Brain microvascular endothelial cell (primary cell): ENCODE results near the gene TNNC1.

Experiments
- DNase-seq: peaks from one replicate; pipeline ENCODE4 v3.0.0-alpha.2; 2020
- H3K27ac ChIP-seq: fragments of 250-450 bp; sonication (Bioruptor Pico); 2 replicates; pipeline ENCODE4 v1.5.1; 2020; ENCODE audit warnings: mild to moderate bottlenecking, moderate library complexity
- H3K27me3 ChIP-seq: fragments of 250-450 bp; sonication (Bioruptor Pico); replicated peaks from 2 replicates; pipeline ENCODE4 v1.5.1; 2020; ENCODE audit warnings: mild to moderate bottlenecking
- H3K36me3 ChIP-seq: fragments of 250-450 bp; sonication (Bioruptor Pico); replicated peaks from 2 replicates; pipeline ENCODE4 v1.5.1; 2020; ENCODE audit warnings: mild to moderate bottlenecking
- H3K4me3 ChIP-seq: 2 replicates; pipeline ENCODE4 v1.5.1; 2011; ENCODE audit warnings: low read depth, mild to moderate bottlenecking, control low read depth, low read length, moderate library complexity
- in situ Hi-C: cut with HindIII; loops from 2 replicates; pipeline ENCODE4 v1.10.0; 2017; ENCODE audit warnings: low sequenced_read_pairs, low pct_ligation_motif_present
- TF ChIP-seq, protein P1 (sequence below): IDR thresholded peaks from 2 replicates; pipeline ENCODE4 v1.5.1; 2011; ENCODE audit warnings: low read depth, mild to moderate bottlenecking, moderate library complexity, low read length, control low read depth, inconsistent platforms; ENCODE audit errors: missing control alignments

Gene TNNC1

DNA sequence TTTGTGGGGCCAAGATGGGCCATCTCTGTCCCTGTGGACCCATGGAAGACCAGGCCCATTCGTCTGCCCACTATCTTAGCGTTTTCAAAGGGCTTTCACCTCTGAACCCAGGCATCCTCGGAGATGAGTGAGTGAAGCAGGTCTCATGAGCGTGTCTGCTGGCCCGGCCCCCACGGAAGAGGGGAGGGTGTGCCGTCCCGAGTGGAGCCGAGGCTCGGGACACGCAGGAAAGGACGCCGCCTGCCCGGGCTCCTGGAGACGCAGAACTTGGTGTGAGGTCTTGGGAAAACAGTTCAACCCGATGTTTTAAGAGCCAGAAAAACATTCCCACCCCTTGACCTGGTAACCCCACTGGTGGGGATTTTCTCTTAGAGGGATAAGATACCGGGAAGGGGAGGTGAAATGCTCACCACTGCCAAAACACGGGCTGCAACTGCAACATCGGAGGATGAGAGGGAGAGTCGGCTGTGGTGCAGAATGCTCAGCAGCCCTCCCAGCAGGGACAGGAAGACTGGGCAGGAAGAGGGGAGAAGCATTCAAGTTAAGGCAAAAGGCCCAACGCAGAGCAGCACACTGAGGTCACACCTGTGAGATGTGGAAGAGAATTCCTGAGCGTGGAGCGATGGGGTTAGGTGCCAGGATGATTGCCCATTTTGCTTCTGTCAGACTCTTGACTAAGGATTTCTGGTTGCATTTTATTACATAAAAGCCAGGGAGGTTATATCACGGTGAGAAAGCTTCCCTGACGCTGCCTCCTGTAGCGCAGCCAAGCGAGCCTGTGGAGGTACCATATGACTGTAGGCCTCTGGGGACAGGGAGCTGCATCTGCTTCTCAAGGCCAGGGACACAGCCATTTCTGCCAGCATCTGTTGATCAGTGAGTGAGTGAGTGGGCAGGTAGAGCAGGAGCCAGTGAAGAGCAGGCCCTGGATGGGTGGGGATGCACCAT lies 27.2 kb upstream of the TNNC1 start:
- TF ChIP-seq, protein P1, sequence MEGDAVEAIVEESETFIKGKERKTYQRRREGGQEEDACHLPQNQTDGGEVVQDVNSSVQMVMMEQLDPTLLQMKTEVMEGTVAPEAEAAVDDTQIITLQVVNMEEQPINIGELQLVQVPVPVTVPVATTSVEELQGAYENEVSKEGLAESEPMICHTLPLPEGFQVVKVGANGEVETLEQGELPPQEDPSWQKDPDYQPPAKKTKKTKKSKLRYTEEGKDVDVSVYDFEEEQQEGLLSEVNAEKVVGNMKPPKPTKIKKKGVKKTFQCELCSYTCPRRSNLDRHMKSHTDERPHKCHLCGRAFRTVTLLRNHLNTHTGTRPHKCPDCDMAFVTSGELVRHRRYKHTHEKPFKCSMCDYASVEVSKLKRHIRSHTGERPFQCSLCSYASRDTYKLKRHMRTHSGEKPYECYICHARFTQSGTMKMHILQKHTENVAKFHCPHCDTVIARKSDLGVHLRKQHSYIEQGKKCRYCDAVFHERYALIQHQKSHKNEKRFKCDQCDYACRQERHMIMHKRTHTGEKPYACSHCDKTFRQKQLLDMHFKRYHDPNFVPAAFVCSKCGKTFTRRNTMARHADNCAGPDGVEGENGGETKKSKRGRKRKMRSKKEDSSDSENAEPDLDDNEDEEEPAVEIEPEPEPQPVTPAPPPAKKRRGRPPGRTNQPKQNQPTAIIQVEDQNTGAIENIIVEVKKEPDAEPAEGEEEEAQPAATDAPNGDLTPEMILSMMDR = no peak
- no peak for DNase-seq
- no peak overlapping the region for H3K4me3 ChIP-seq
- no peak overlapping the region for H3K27ac ChIP-seq
- no peaks in the 10 kb centered on the region for H3K27me3 ChIP-seq
- H3K36me3 ChIP-seq = peaks cover 65% of the 10 kb centered on the region
- in situ Hi-C loops = no loop called here

DNA sequence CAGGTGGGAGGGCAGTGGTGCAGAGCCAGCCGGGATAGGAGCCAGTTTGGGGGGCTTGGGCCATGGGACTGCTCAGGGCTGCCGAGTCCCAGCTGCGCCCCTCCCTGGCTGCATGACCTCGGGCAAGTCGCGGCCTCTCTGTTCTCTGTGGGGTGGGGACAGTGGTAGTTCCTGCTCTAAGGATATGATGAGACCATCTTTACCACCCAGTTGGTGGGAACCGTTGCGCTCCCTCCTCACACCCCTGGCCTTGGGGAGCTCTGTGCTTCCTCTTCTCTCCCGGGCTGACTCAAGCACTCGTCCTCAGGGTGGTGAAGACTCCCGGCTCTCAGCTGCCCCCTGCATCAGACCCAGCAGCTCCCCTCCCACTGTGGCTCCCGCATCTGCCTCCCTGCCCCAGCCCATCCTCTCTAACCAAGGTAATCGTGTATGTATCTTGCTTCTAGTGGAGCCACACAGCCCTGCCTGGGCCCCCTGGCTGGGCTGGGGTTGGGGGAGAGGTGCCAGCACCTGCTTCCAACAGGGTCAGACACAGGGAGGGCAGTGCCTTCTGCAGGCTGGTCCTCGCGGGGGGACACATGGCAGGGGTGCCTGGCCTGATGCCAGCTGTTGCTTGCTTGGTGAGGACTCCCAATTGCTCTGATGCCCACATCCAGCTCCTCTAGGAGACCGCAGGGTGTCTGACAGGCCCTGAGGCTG lies 26.2 kb upstream of the TNNC1 start:
- no peaks in the 10 kb centered on the region for H3K27me3 ChIP-seq
- peaks cover 64% of the 10 kb centered on the region for H3K36me3 ChIP-seq
- no peak overlapping the region for H3K4me3 ChIP-seq
- no peak for DNase-seq
- in situ Hi-C loops = no loop called here
- TF ChIP-seq, protein P1 = no peak
- H3K27ac ChIP-seq = no peak overlapping the region

DNA sequence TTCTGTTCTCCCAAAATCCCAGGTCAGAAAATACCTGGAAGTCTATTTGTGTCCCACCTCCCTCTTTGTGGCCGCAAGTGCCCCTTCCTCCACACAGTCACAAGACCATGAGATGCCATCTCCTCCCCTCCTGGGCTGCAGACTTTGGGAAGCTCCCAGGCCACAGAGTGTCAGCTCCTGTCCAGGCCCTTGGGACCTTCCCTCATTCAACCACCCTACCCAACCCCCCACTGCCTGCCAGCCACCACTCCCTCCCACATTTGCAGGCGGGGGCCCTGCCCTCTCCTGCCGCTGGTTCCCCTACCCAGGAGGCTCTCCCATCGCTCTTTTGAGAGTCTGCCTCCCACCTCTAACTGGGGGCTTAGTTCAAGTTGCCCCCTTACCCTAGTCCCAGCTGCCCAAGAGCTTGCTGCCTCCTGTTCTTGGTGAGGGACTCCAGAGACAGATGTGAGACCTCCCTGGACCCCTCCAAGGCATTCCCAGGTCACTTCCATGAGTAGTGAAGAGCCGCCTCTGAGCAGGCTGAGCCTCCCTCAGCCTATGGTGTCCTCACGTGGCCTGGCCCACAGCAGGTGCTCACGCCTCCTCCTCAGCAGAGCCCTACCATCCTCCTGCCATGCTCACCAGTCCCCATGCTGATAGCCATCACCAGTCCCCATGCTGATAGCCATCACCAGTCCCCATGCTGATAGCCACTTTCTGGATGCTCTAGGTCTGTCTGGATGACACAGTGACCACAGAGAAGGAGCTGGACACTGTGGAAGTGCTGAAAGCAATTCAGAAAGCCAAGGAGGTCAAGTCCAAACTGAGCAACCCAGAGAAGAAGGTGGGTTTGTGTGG lies 25.4 kb upstream of the TNNC1 start:
- no peaks in the 10 kb centered on the region for H3K27me3 ChIP-seq
- TF ChIP-seq, protein P1 = no peak
- no peak overlapping the region for H3K27ac ChIP-seq
- H3K4me3 ChIP-seq = no peak overlapping the region
- in situ Hi-C loops = no loop called here
- DNase-seq = no peak
- H3K36me3 ChIP-seq = peaks cover 64% of the 10 kb centered on the region

DNA sequence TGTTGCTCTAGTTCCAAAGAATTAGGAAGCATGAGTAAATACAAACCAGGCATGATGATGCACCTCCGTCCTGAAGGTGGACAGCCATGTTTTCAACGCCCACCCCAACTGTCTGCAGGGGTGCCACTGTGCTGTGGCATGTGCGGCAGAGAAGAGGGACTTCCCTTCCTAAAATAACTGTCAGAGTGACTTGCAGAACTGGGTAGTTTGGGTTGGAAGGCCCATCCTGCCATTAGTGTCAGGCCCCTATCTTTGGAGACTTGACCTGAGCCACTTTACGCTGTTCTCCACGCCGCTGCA lies 23.9 kb upstream of the TNNC1 start:
- in situ Hi-C loops = no loop called here
- TF ChIP-seq, protein P1 = no peak
- Histone ChIP-seq H3K36me3 (peaks cover 78% of the 10 kb centered on the region), H3K27ac (no peak overlapping the region), H3K27me3 (no peaks in the 10 kb centered on the region), H3K4me3 (no peak overlapping the region)
- DNase-seq = no peak

DNA sequence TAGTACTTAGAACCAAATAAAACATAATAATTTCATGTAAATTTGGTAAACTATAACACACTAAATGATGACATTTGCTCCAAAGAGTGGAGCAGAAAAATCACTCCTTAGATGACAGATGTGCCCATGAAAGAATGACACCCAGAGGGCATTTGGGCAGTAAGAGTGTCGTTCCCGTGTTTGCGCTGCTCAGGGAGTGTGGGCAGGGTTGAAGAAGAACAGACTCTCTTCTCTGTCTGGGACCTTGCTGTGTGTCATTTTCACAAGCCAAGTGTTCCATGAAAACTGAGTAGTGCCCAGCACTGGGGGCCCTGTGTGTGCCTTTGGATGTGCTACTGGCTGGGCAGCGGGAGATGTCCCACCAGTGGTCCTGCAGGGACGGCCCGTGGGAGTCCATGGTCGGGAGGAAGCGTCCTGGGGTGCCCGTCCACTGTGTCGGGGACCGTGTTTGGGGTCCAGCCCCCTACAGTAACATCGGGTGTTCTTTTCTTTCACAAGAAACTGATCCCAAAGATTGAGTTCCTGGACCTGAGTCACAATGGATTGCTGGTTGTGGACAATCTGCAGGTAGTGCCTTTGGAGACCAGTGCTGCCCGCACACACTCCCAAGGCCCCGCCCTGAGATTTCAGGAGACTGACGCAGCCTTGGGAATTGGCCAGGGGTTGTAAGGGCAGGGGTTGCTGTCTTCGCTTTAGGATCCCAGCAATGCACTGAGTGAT lies 23.4 kb upstream of the TNNC1 start:
- H3K27ac ChIP-seq = no peak overlapping the region
- in situ Hi-C loops = no loop called here

More for the DNA sequence above, 23.4 kb upstream of the TNNC1 start:
- TF ChIP-seq, protein P1 = no peak
- no peaks in the 10 kb centered on the region for H3K27me3 ChIP-seq
- peaks cover 79% of the 10 kb centered on the region for H3K36me3 ChIP-seq
- no peak overlapping the region for H3K4me3 ChIP-seq
- DNase-seq = no peak
